NCI-H187 treated with DMSO at 0.1 percent for 48 hours (cell line): ENCODE data around the gene SLC30A2.

ENCODE experiments used
- DNase-seq: peaks from one replicate; lab custom pipeline; 2025; lab: John Stamatoyannopoulos, UW

The SLC30A2 gene

GRCh38 chr1:25996966-25997827 is 48.7 kb downstream of the SLC30A2 start:
- no peak for DNase-seq

DNA sequence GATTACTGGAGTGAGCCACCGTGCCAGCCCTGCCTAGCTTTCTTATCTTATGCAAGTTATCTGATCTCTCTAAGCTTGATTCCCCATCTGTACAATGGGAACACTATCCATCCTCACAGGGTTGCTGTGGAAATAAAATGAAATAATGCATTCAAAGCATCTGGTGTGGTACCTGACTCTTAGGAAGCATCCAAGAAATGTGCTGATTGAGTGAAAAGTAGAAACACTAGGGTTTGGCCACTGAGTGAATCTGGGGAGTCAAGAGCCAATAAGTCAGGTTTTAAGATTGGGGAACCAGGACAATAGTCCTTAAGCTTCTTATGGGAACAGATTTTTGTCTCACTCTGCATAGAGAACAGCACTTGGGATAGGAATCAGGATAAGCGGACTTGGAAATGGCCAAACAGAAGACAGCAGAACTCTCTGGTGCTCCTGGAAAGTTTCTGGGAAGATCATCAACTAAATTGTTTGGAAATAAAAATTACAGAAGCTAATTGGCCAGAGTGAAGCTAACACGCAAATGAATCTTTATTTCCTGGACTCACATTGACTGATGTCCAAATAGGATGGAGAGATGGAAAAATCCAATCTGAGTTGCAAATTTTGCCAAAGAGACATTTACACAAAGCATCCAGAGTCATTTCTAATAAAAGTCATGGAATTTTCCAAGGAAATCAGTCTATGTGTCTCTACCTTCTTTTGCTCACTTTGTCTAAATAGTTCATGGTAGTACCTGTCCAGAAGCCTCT is 51.3 kb downstream of the SLC30A2 start:
- DNase-seq = no peak

DNA sequence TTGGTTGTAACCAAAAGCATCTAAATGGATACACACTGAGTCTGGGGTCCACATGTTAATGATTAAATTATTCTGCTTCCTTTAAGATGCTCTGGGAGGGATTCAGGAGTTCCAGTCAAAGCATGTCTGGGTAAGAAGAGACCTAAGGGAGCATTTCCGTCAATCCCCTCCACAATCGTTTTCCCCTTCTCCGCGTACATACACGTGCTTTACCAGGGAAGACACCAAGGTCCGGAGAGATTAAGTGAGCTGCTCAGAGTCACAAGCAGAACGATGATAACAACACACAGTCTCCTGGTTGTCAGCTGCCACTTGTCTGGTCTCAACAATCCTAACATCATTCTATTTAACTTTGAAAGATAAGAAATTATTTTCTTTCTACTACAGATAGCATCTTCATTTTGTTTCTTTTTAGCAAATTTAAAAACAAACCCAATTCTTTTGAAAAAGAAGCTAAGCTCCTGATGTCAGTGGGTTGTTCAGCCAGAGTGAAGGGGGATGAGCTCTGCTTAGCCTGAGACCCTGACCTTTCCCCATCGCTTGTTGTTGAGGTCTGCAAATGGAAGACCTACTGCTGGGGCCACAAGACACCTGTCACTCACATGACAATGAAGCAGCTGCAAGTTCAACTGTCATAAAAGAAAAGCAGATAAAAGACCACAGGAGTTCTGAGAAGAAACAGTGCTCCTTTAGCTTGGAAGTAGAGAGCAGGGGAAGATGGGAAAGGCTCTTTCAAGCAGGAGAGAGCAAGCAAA is 52.5 kb downstream of the SLC30A2 start:
- DNase-seq = no peak

DNA sequence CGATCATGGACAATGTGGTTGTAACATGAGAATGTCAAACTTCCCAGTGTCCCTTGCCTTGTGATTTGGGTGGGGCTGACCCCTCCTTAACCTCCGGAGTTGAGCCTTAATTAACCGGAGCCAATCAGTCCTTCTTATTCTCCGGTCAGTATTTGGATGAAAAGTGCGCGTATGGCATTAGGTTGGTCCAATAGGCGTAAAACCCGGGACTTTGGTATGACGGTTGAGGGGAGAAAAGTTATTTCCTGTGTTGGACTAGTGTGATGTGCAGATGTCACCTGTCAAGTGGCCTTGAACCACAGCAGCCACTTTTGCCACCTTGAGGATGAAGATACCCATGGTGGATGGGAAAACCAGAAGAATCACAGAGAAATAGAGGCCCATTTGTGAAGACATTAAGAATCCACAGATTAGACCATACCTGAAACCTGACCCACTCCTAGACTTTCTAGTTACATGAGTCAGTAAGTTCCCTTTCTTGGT is 53.2 kb downstream of the SLC30A2 start:
- no peak for DNase-seq

DNA sequence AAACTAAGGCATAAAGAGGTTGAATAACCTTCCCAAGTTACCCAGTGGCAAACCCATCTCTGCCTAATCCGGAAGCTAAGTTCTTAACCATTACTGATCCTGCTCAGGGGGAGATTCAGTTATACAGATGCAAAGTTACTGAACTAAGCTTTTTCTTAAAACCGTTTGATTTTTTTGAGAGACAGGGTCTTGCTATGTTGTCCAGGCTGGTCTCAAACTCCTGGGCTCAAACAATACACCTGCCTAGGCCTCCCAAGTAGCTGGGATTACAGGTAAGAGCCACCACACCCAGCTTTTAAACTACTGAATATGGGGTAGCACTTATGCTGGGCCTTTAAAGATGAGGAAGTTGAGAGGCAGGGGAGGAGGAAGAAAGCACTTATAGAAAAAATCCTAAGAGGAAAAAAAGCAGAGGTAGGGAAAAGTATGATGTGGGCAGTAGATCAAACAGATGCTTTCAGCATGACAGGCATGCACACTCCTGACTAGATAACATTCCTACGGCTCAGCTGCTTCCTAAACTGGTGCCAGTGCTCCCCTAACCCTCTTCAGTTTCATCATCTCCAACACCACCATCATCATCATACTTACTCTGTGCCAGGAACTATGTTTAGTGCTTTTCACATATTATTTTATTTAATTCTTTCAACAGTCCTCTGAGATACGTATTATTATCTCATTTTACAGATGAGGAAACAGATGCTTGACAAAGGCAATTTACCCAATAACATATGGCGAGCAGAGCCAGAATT is 53.8 kb downstream of the SLC30A2 start:
- no peak for DNase-seq

GRCh38 chr1:25990702-25991395 is 55.1 kb downstream of the SLC30A2 start:
- no peak for DNase-seq

DNA sequence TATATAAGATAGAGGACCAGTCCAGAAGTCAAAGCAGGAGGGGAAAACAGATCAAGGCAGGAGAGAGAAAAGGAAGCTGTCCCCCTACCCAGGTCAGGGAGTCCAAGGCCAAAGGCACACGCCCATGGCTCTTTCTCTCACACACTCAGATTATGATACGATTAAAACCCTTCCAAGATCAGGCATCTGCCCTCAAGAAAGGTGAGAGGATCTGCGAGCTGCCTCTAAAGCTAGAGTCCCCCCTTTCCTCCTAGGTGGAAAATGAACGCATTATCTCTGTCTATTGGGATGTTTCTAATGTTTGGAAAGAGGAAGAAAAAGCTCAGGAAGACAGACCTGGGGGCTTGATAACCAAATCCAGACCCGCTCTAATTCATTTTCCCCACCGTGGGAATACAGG is 55.7 kb downstream of the SLC30A2 start:
- DNase-seq = no peak

DNA sequence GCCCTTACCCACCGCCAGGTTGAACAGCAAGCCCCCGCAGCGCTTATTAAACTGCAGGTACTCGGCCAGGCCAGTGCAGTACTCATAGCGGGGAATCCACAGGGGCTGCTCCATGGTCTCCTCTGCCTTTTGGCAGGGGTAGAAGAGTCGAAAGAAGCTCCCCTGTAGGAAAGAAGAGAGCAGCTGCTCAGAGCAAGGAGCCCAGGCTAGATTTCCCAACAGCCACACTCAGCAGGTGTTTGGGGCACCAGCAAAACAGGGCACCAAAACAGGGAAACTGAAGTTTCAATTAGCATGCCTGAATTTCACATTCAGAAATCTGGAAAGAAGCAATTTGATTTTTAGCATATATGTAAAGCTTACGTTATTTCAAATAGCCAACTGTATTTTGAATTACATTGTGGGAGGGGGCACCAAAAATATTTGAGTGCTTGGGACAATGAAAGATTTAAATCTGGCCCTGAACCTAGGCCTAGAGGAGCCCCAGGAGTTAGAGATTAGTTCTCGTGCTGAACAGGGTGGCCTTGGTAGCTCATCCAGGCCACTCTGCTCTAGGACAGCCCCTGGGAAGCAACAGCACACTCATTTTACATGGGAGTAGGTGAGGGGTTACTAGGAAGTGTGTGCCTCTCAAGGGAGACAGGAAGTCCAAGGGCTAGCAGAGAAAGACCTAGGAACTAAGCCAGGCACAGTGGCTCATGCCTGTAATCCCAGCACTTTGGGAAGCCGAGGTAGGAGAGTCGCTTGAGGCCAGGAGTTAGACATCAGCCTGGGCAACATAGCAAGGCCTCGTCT is 56.3 kb downstream of the SLC30A2 start:
- no peak for DNase-seq

DNA sequence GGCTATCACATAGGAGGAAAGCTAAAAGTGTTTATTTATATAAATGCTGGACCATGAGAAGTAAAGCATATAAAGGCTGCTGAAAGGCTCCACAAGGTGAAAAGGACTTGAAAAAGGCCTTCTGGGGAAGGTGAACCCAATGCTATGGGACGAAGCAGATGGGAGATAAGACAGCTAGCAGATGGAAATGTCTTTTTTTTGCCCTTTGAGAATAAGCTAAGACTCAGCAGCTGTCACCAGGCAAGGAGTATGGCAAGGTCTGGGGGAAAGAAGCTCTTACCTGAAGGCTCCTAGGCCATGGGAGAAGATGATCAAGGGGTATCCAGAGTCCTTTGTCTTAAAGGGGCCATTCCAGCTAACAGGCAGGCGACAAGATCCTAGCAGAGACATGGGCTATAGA is 58.0 kb downstream of the SLC30A2 start:
- DNase-seq = no peak
